Thyroid gland (tissue), 4 donors: ENCODE measurements around the gene REG4.

Experiments used
- CTCF ChIP-seq, 6 experiments: fragments of 200-600 bp in 3 of 6; fragments of 450-650 bp in 3 of 6; sonication (generic) in 3 of 6; IDR thresholded peaks; one replicate each; pipeline ENCODE4 v1.5.1; 2016 to 2019; ENCODE audit warnings: antibody characterized with exemption in 6 of 6, mild to moderate bottlenecking in 2 of 6, inconsistent platforms in 1 of 6, moderate library complexity in 1 of 6
- POLR2A ChIP-seq, 2 donors: fragments of 450-650 bp; IDR thresholded peaks; one replicate each; pipeline ENCODE4 v1.6.1; 2017; ENCODE audit warnings: antibody characterized with exemption in 2 of 2, mild to moderate bottlenecking in 2 of 2, moderate library complexity in 1 of 2

- TF ChIP-seq CTCF (IDR thresholded peaks at IDR 0.05) (no peak), POLR2A (IDR thresholded peaks at IDR 0.05) (no peak)
These were observed 15.8 kb upstream of the REG4 start for GRCh38 chr1:119827010-119827409.
